ENCODE measurements around the gene SNRNP40. TPM values are rescaled to one million over a fixed set of nuclear protein-coding genes. Genes with fewer than 3 reads are reported as not detected.

Gene SNRNP40
- total RNA-seq, 2 experiments from 2014 or later = 101 to 106 TPM

GRCh38 chr1:31241321-31241720 is 55.3 kb downstream of the SNRNP40 start:
- H3K9me3 Mint-ChIP-seq = no peaks in the 10 kb centered on the region
- H3K36me3 Mint-ChIP-seq (ENCODE audit: low read depth) = no peaks in the 10 kb centered on the region
- no peak for DNase-seq
- H3K27me3 Mint-ChIP-seq (ENCODE audit: low read depth) = peaks cover 27% of the 10 kb centered on the region
- peaks cover 10% of the 10 kb centered on the region for H3K4me1 Mint-ChIP-seq (ENCODE audit: low read depth)
- CTCF ChIA-PET = no interaction called here
- H3K4me3 Mint-ChIP-seq = no peak overlapping the region
- no peak overlapping the region for H3K27ac Mint-ChIP-seq
- intact Hi-C loops (cut with micrococcal nuclease) = no loop called here

GRCh38 chr1:31239653-31240241 is 56.8 kb downstream of the SNRNP40 start, which contains the start of gene NKAIN1:
NKAIN1 (minus strand) TSS chr1:31239887; CDS start chr1:31239547, 340 bp downstream.
- Mint-ChIP-seq H3K36me3 (ENCODE audit: low read depth) (no peaks in the 10 kb centered on the region), H3K4me1 (ENCODE audit: low read depth) (peaks cover 10% of the 10 kb centered on the region), H3K9me3 (no peaks in the 10 kb centered on the region), H3K4me3 (peak within 1 kb of the TSS; percentile 28), H3K27ac (no peak within 1 kb of the TSS), H3K27me3 (ENCODE audit: low read depth) (peaks cover 35% of the 10 kb centered on the region)
- CTCF ChIA-PET = no interaction called here
- intact Hi-C loops (cut with micrococcal nuclease) = no loop called here
- DNase-seq = no peak

- Mint-ChIP-seq H3K9me3 (no peaks in the 10 kb centered on the region), H3K4me1 (ENCODE audit: low read depth) (peaks cover 10% of the 10 kb centered on the region), H3K36me3 (ENCODE audit: low read depth) (no peaks in the 10 kb centered on the region), H3K27me3 (ENCODE audit: low read depth) (peaks cover 35% of the 10 kb centered on the region), H3K4me3 (peak overlapping the region; percentile 28), H3K27ac (no peak overlapping the region)
- intact Hi-C loops (cut with micrococcal nuclease) = no loop called here
- DNase-seq = no peak
- CTCF ChIA-PET = no interaction called here
Measured at GRCh38 chr1:31238986-31239613, 57.5 kb downstream of the SNRNP40 start.

GRCh38 chr1:31238612-31238985 is 58.0 kb downstream of the SNRNP40 start:
- Mint-ChIP-seq H3K4me3 (peak overlapping the region; percentile 28), H3K9me3 (no peaks in the 10 kb centered on the region), H3K36me3 (ENCODE audit: low read depth) (no peaks in the 10 kb centered on the region), H3K27me3 (ENCODE audit: low read depth) (peaks cover 35% of the 10 kb centered on the region), H3K4me1 (ENCODE audit: low read depth) (peaks cover 10% of the 10 kb centered on the region), H3K27ac (no peak overlapping the region)
- CTCF ChIA-PET = no interaction called here
- no peak for DNase-seq
- intact Hi-C loops (cut with micrococcal nuclease) = no loop called here

GRCh38 chr1:31234870-31235269 is 61.7 kb downstream of the SNRNP40 start:
- no peaks in the 10 kb centered on the region for H3K36me3 Mint-ChIP-seq (ENCODE audit: low read depth)
- H3K27me3 Mint-ChIP-seq (ENCODE audit: low read depth) = peaks cover 26% of the 10 kb centered on the region
- no peak overlapping the region for H3K27ac Mint-ChIP-seq
- H3K4me1 Mint-ChIP-seq (ENCODE audit: low read depth) = peaks cover 6% of the 10 kb centered on the region
- intact Hi-C loops (cut with micrococcal nuclease) = loop anchor here (5.0 kb wide), 1 partner anchor 552 kb away; no protein-coding TSS in a partner anchor
- H3K4me3 Mint-ChIP-seq = no peak overlapping the region
- CTCF ChIA-PET = interaction anchor here (0.6 to 0.7 kb wide), 2 partner anchors 57 to 69 kb away, joined by 3 read pairs; no protein-coding TSS in a partner anchor
- DNase-seq = no peak
- H3K9me3 Mint-ChIP-seq = no peaks in the 10 kb centered on the region

GRCh38 chr1:31234123-31234708 is 62.4 kb downstream of the SNRNP40 start:
- H3K27ac Mint-ChIP-seq = no peak overlapping the region
- peaks cover 6% of the 10 kb centered on the region for H3K4me1 Mint-ChIP-seq (ENCODE audit: low read depth)
- CTCF ChIA-PET = interaction anchor here (0.6 to 0.7 kb wide), 3 partner anchors 56 to 331 kb away, joined by 3 to 4 read pairs (median 3); no protein-coding TSS in a partner anchor
- no peaks in the 10 kb centered on the region for H3K9me3 Mint-ChIP-seq
- intact Hi-C loops (cut with micrococcal nuclease) = loop anchor here (5.0 kb wide), 1 partner anchor 553 kb away; no protein-coding TSS in a partner anchor
- DNase-seq = no peak
- H3K27me3 Mint-ChIP-seq (ENCODE audit: low read depth) = peaks cover 25% of the 10 kb centered on the region
- no peak overlapping the region for H3K4me3 Mint-ChIP-seq
- no peaks in the 10 kb centered on the region for H3K36me3 Mint-ChIP-seq (ENCODE audit: low read depth)

GRCh38 chr1:31232689-31233088 is 63.9 kb downstream of the SNRNP40 start:
- peaks cover 12% of the 10 kb centered on the region for H3K27me3 Mint-ChIP-seq (ENCODE audit: low read depth)
- no peaks in the 10 kb centered on the region for H3K36me3 Mint-ChIP-seq (ENCODE audit: low read depth)
- H3K4me3 Mint-ChIP-seq = no peak overlapping the region
- no peak for DNase-seq
- H3K27ac Mint-ChIP-seq = no peak overlapping the region
- CTCF ChIA-PET = interaction anchor here (1.1 kb wide), 1 partner anchor 47 kb away, joined by 5 read pairs; no protein-coding TSS in a partner anchor
- intact Hi-C loops (cut with micrococcal nuclease) = loop anchor here (5.0 kb wide), 1 partner anchor 555 kb away; no protein-coding TSS in a partner anchor
- no peaks in the 10 kb centered on the region for H3K9me3 Mint-ChIP-seq
- H3K4me1 Mint-ChIP-seq (ENCODE audit: low read depth) = no peaks in the 10 kb centered on the region

- H3K36me3 Mint-ChIP-seq (ENCODE audit: low read depth) = no peaks in the 10 kb centered on the region
- CTCF ChIA-PET = interaction anchor here (0.6 to 1.1 kb wide), 2 partner anchors 46 to 310 kb away, joined by 3 to 5 read pairs; no protein-coding TSS in a partner anchor
- no peak for DNase-seq
- H3K27ac Mint-ChIP-seq = no peak overlapping the region
- H3K9me3 Mint-ChIP-seq = no peaks in the 10 kb centered on the region
- no peak overlapping the region for H3K4me3 Mint-ChIP-seq
- intact Hi-C loops (cut with micrococcal nuclease) = loop anchor here (5.0 kb wide), 1 partner anchor 555 kb away; no protein-coding TSS in a partner anchor
- H3K4me1 Mint-ChIP-seq (ENCODE audit: low read depth) = no peaks in the 10 kb centered on the region
- peaks cover 8% of the 10 kb centered on the region for H3K27me3 Mint-ChIP-seq (ENCODE audit: low read depth)
Measured at GRCh38 chr1:31231802-31232201, 64.8 kb downstream of the SNRNP40 start.

GRCh38 chr1:31230378-31230777 is 66.2 kb downstream of the SNRNP40 start:
- intact Hi-C loops (cut with micrococcal nuclease) = loop anchor here (5.0 kb wide), 1 partner anchor 557 kb away; no protein-coding TSS in a partner anchor
- Mint-ChIP-seq H3K27me3 (ENCODE audit: low read depth) (peaks cover 4% of the 10 kb centered on the region), H3K36me3 (ENCODE audit: low read depth) (no peaks in the 10 kb centered on the region), H3K9me3 (no peaks in the 10 kb centered on the region), H3K4me3 (no peak overlapping the region), H3K27ac (no peak overlapping the region), H3K4me1 (ENCODE audit: low read depth) (no peaks in the 10 kb centered on the region)
- DNase-seq = no peak
- CTCF ChIA-PET = no interaction called here

- Mint-ChIP-seq H3K27ac (no peak overlapping the region), H3K27me3 (ENCODE audit: low read depth) (no peaks in the 10 kb centered on the region), H3K4me3 (no peak overlapping the region), H3K36me3 (ENCODE audit: low read depth) (no peaks in the 10 kb centered on the region), H3K9me3 (no peaks in the 10 kb centered on the region), H3K4me1 (ENCODE audit: low read depth) (no peaks in the 10 kb centered on the region)
- CTCF ChIA-PET = no interaction called here
- intact Hi-C loops (cut with micrococcal nuclease) = no loop called here
- DNase-seq = no peak
Measured at GRCh38 chr1:31228986-31229385, 67.6 kb downstream of the SNRNP40 start.

GRCh38 chr1:31227891-31228568 is 68.6 kb downstream of the SNRNP40 start:
- H3K36me3 Mint-ChIP-seq (ENCODE audit: low read depth) = no peaks in the 10 kb centered on the region
- H3K27ac Mint-ChIP-seq = no peak overlapping the region
- H3K4me3 Mint-ChIP-seq = no peak overlapping the region
- intact Hi-C loops (cut with micrococcal nuclease) = no loop called here
- no peaks in the 10 kb centered on the region for H3K27me3 Mint-ChIP-seq (ENCODE audit: low read depth)
- H3K9me3 Mint-ChIP-seq = no peaks in the 10 kb centered on the region
- CTCF ChIA-PET = no interaction called here
- H3K4me1 Mint-ChIP-seq (ENCODE audit: low read depth) = no peaks in the 10 kb centered on the region
- no peak for DNase-seq

GRCh38 chr1:31224068-31224467 is 72.5 kb downstream of the SNRNP40 start:
- DNase-seq = no peak
- Mint-ChIP-seq H3K27ac (no peak overlapping the region), H3K4me3 (no peak overlapping the region), H3K27me3 (ENCODE audit: low read depth) (no peaks in the 10 kb centered on the region), H3K36me3 (ENCODE audit: low read depth) (no peaks in the 10 kb centered on the region), H3K4me1 (ENCODE audit: low read depth) (no peaks in the 10 kb centered on the region), H3K9me3 (no peaks in the 10 kb centered on the region)
- intact Hi-C loops (cut with micrococcal nuclease) = no loop called here
- CTCF ChIA-PET = no interaction called here

All from activated naive CD4-positive, alpha-beta T cell treated with anti-CD3 and anti-CD28 coated beads for 36 hours (primary cell).